GM23338 (cell line): ENCODE results near the gene FRMD4A.

Experiments used
- EZH2 ChIP-seq: fragments of 200-600 bp; sonication (generic); IDR thresholded peaks from one replicate; pipeline ENCODE4 v1.8.0; 2017; ENCODE audit warnings: antibody characterized with exemption, mild to moderate bottlenecking, low read depth; ENCODE audit not compliant: unreplicated experiment
- EZH2phosphoT487 ChIP-seq: fragments of 200-600 bp; sonication (generic); IDR thresholded peaks from one replicate; pipeline ENCODE4 v1.8.1; 2018; ENCODE audit warnings: antibody characterized with exemption; ENCODE audit not compliant: unreplicated experiment
- POLR2AphosphoS5 ChIP-seq: IDR thresholded peaks from 2 replicates; pipeline ENCODE4 v1.6.1; 2016; ENCODE audit warnings: antibody characterized with exemption, low read depth
- TF ChIP-seq, protein P1 (sequence below), 2 experiments: fragments of 200-600 bp in 1 of 2; sonication (generic) in 1 of 2; conservative IDR thresholded peaks; 2 replicates each; pipeline versions ENCODE4 v1.5.1 to v1.6.1; 2016 to 2017; ENCODE audit warnings: antibody characterized with exemption in 2 of 2, low read depth in 2 of 2, mild to moderate bottlenecking in 2 of 2, moderate library complexity in 1 of 2
- TF ChIP-seq, protein P2 (sequence below): IDR thresholded peaks from one replicate; pipeline ENCODE4 v1.6.1; 2018; ENCODE audit warnings: antibody characterized with exemption; ENCODE audit not compliant: unreplicated experiment

DNA sequence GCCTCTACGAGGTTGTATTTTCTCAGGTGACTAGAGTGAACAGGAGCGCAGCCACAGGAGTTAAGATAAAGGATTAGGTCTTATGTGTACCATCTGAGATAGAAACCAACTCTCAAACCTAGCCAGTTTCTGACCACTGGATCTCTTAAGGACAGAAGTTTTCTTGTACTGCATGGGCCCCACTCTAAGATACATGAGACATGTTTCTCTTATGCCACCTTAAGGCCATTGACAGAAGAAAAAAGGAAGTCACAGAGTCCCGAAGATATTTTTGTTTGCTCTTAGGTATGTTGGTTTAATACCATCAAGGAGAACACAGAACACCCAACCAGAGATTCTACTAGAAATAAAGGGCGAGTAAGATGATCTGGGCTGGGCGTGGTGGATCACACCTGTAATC lies 335.8 kb downstream of the FRMD4A start:
- TF ChIP-seq, protein P1, sequence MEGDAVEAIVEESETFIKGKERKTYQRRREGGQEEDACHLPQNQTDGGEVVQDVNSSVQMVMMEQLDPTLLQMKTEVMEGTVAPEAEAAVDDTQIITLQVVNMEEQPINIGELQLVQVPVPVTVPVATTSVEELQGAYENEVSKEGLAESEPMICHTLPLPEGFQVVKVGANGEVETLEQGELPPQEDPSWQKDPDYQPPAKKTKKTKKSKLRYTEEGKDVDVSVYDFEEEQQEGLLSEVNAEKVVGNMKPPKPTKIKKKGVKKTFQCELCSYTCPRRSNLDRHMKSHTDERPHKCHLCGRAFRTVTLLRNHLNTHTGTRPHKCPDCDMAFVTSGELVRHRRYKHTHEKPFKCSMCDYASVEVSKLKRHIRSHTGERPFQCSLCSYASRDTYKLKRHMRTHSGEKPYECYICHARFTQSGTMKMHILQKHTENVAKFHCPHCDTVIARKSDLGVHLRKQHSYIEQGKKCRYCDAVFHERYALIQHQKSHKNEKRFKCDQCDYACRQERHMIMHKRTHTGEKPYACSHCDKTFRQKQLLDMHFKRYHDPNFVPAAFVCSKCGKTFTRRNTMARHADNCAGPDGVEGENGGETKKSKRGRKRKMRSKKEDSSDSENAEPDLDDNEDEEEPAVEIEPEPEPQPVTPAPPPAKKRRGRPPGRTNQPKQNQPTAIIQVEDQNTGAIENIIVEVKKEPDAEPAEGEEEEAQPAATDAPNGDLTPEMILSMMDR (conservative IDR thresholded peaks at IDR 0.05; ENCODE audit: low read depth in 2 of 2): peak in 1 of 2 experiments; percentile 26; a peak in 2 of 4 replicates
- no peak for TF ChIP-seq EZH2phosphoT487
- no peak for TF ChIP-seq EZH2
- TF ChIP-seq, protein P2, sequence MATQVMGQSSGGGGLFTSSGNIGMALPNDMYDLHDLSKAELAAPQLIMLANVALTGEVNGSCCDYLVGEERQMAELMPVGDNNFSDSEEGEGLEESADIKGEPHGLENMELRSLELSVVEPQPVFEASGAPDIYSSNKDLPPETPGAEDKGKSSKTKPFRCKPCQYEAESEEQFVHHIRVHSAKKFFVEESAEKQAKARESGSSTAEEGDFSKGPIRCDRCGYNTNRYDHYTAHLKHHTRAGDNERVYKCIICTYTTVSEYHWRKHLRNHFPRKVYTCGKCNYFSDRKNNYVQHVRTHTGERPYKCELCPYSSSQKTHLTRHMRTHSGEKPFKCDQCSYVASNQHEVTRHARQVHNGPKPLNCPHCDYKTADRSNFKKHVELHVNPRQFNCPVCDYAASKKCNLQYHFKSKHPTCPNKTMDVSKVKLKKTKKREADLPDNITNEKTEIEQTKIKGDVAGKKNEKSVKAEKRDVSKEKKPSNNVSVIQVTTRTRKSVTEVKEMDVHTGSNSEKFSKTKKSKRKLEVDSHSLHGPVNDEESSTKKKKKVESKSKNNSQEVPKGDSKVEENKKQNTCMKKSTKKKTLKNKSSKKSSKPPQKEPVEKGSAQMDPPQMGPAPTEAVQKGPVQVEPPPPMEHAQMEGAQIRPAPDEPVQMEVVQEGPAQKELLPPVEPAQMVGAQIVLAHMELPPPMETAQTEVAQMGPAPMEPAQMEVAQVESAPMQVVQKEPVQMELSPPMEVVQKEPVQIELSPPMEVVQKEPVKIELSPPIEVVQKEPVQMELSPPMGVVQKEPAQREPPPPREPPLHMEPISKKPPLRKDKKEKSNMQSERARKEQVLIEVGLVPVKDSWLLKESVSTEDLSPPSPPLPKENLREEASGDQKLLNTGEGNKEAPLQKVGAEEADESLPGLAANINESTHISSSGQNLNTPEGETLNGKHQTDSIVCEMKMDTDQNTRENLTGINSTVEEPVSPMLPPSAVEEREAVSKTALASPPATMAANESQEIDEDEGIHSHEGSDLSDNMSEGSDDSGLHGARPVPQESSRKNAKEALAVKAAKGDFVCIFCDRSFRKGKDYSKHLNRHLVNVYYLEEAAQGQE: no peak
- TF ChIP-seq POLR2AphosphoS5: no peak
